Activated naive CD8-positive, alpha-beta T cell treated with anti-CD3 and anti-CD28 coated beads, Interleukin-2, amount 50 U/mL, for 16 hours (primary cell): ENCODE data around the gene SLC47A2.

ENCODE experiments used
- DNase-seq: peaks from one replicate; pipeline ENCODE4 v3.0.0-alpha.2; 2020; ENCODE audit warnings: low read depth, low spot score

The SLC47A2 gene

GRCh38 chr17:19747829-19748806 lies 31.7 kb upstream of the SLC47A2 start, which contains the start of gene ALDH3A1:
ALDH3A1 (minus strand) TSS chr17:19748298; CDS start chr17:19745129, 3,169 bp downstream.
- DNase-seq, result no peak

GRCh38 chr17:19747159-19747719 lies 30.9 kb upstream of the SLC47A2 start:
- DNase-seq, result no peak

- no peak for DNase-seq
These were observed 30.1 kb upstream of the SLC47A2 start for GRCh38 chr17:19746517-19746916.

- peak; percentile 74 for DNase-seq
These were observed 28.8 kb upstream of the SLC47A2 start for GRCh38 chr17:19744922-19745757.

- DNase-seq, result no peak
These were observed 28.1 kb upstream of the SLC47A2 start for GRCh38 chr17:19744492-19744891.

GRCh38 chr17:19743101-19744100 lies 27.0 kb upstream of the SLC47A2 start:
- DNase-seq, result no peak

GRCh38 chr17:19742495-19742894 lies 26.1 kb upstream of the SLC47A2 start:
- no peak for DNase-seq

- DNase-seq, result no peak
These were observed 25.6 kb upstream of the SLC47A2 start for GRCh38 chr17:19741832-19742457.

- no peak for DNase-seq
These were observed 24.5 kb upstream of the SLC47A2 start for GRCh38 chr17:19740933-19741332.

GRCh38 chr17:19739241-19740201 lies 23.1 kb upstream of the SLC47A2 start:
- no peak for DNase-seq

- no peak for DNase-seq
These were observed 22.4 kb upstream of the SLC47A2 start for GRCh38 chr17:19738757-19739156.

- DNase-seq, result no peak
These were observed 21.7 kb upstream of the SLC47A2 start for GRCh38 chr17:19738073-19738449.

GRCh38 chr17:19737305-19738072 lies 21.1 kb upstream of the SLC47A2 start:
- DNase-seq, result no peak

- no peak for DNase-seq
These were observed 19.7 kb upstream of the SLC47A2 start for GRCh38 chr17:19736071-19736470.

- no peak for DNase-seq
These were observed 17.7 kb upstream of the SLC47A2 start for GRCh38 chr17:19733953-19734526.

- no peak for DNase-seq
These were observed 15.2 kb upstream of the SLC47A2 start for GRCh38 chr17:19731626-19732025.

GRCh38 chr17:19730843-19731242 lies 14.5 kb upstream of the SLC47A2 start:
- DNase-seq, result no peak

- DNase-seq, result no peak
These were observed 13.5 kb upstream of the SLC47A2 start for GRCh38 chr17:19729900-19730299.
